ENCODE data around the gene ATP1A4. TPM values are rescaled to one million over a fixed set of nuclear protein-coding genes. Genes with fewer than 3 reads are reported as not detected.

The ATP1A4 gene
- total and polyA plus RNA-seq, 2 of the 13 experiments (the other 11 are each of a cell fraction or from before 2014, with no cell fraction given), result not detected

- no peak for TF ChIP-seq SAFB2 (CRISPR knock-in tag; IDR thresholded peaks at IDR 0.05; ENCODE audit: borderline replicate concordance, low read depth)
- TF ChIP-seq RBM39 (IDR thresholded peaks at IDR 0.05; ENCODE audit: low read depth, low read length, poor library complexity, severe bottlenecking), result no peak
- no peak for TF ChIP-seq TEF (CRISPR knock-in tag; IDR thresholded peaks at IDR 0.05)
- no peak for TF ChIP-seq ZNF781 (CRISPR knock-in tag; IDR thresholded peaks at IDR 0.05; ENCODE audit: borderline replicate concordance, not compliant biosample characterization)
- TF ChIP-seq SP1 (IDR thresholded peaks at IDR 0.05), result no peak
- TF ChIP-seq SP1 (CRISPR knock-in tag; IDR thresholded peaks at IDR 0.05), result no peak
- TF ChIP-seq JUN (CRISPR knock-in tag; IDR thresholded peaks at IDR 0.05), result no peak
- no peak for TF ChIP-seq MAZ (IDR thresholded peaks at IDR 0.05; ENCODE audit: borderline replicate concordance, low read depth, low read length)
- no peak for TF ChIP-seq MAZ (CRISPR knock-in tag; IDR thresholded peaks at IDR 0.05; ENCODE audit: low read depth)
- TF ChIP-seq, protein P1, sequence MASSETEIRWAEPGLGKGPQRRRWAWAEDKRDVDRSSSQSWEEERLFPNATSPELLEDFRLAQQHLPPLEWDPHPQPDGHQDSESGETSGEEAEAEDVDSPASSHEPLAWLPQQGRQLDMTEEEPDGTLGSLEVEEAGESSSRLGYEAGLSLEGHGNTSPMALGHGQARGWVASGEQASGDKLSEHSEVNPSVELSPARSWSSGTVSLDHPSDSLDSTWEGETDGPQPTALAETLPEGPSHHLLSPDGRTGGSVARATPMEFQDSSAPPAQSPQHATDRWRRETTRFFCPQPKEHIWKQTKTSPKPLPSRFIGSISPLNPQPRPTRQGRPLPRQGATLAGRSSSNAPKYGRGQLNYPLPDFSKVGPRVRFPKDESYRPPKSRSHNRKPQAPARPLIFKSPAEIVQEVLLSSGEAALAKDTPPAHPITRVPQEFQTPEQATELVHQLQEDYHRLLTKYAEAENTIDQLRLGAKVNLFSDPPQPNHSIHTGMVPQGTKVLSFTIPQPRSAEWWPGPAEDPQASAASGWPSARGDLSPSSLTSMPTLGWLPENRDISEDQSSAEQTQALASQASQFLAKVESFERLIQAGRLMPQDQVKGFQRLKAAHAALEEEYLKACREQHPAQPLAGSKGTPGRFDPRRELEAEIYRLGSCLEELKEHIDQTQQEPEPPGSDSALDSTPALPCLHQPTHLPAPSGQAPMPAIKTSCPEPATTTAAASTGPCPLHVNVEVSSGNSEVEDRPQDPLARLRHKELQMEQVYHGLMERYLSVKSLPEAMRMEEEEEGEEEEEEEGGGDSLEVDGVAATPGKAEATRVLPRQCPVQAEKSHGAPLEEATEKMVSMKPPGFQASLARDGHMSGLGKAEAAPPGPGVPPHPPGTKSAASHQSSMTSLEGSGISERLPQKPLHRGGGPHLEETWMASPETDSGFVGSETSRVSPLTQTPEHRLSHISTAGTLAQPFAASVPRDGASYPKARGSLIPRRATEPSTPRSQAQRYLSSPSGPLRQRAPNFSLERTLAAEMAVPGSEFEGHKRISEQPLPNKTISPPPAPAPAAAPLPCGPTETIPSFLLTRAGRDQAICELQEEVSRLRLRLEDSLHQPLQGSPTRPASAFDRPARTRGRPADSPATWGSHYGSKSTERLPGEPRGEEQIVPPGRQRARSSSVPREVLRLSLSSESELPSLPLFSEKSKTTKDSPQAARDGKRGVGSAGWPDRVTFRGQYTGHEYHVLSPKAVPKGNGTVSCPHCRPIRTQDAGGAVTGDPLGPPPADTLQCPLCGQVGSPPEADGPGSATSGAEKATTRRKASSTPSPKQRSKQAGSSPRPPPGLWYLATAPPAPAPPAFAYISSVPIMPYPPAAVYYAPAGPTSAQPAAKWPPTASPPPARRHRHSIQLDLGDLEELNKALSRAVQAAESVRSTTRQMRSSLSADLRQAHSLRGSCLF (CRISPR knock-in tag; IDR thresholded peaks at IDR 0.05; ENCODE audit: borderline replicate concordance), result no peak
- no peak for TF ChIP-seq SRF (IDR thresholded peaks at IDR 0.05; ENCODE audit: low read depth, low read length)
- no peak for TF ChIP-seq ATF7 (IDR thresholded peaks at IDR 0.05)
- TF ChIP-seq ATF7 (CRISPR knock-in tag; IDR thresholded peaks at IDR 0.05), result no peak
- TF ChIP-seq RBFOX2 (IDR thresholded peaks at IDR 0.05; ENCODE audit: low read depth, low read length), result no peak
- TF ChIP-seq ZNF335 (CRISPR knock-in tag; IDR thresholded peaks at IDR 0.05), result no peak
- TF ChIP-seq ZNF124 (CRISPR knock-in tag; IDR thresholded peaks at IDR 0.05), result no peak
- TF ChIP-seq ZNF136 (CRISPR knock-in tag; IDR thresholded peaks at IDR 0.05; ENCODE audit: low read depth), result no peak
- TF ChIP-seq ZNF275 (CRISPR knock-in tag; IDR thresholded peaks at IDR 0.05; ENCODE audit: borderline replicate concordance), result no peak
- 0 out of 2 replicates have a peak, but pooled peaks have one; percentile 24 for TF ChIP-seq SALL1 (CRISPR knock-in tag; IDR thresholded peaks at IDR 0.05)
- no peak for TF ChIP-seq ZNF549 (CRISPR knock-in tag; IDR thresholded peaks at IDR 0.05)
- TF ChIP-seq GLI4 (CRISPR knock-in tag; IDR thresholded peaks at IDR 0.05; ENCODE audit: borderline replicate concordance), result no peak
- no peak for TF ChIP-seq CCAR2 (optimal IDR thresholded peaks at IDR 0.05; ENCODE audit: low read depth, low read length)
- no peak for TF ChIP-seq ZNF230 (CRISPR knock-in tag; IDR thresholded peaks at IDR 0.05)
- no peak for TF ChIP-seq GPN1 (CRISPR knock-in tag; IDR thresholded peaks at IDR 0.05; ENCODE audit: borderline replicate concordance)
- no peak for TF ChIP-seq ZFYVE20 (CRISPR knock-in tag; IDR thresholded peaks at IDR 0.05; ENCODE audit: borderline replicate concordance, low read depth)
Measured at GRCh38 chr1:160124705-160125478, 26.5 kb upstream of the ATP1A4 start (continued).

Data from HepG2 (cell line).